ENCODE data around the gene MRPL43. TPM values are rescaled to one million over a fixed set of nuclear protein-coding genes. Genes with fewer than 3 reads are reported as not detected.

The MRPL43 gene
- total RNA-seq, 2 donors from 2014 or later: 68.9 to 72.8 TPM

DNA sequence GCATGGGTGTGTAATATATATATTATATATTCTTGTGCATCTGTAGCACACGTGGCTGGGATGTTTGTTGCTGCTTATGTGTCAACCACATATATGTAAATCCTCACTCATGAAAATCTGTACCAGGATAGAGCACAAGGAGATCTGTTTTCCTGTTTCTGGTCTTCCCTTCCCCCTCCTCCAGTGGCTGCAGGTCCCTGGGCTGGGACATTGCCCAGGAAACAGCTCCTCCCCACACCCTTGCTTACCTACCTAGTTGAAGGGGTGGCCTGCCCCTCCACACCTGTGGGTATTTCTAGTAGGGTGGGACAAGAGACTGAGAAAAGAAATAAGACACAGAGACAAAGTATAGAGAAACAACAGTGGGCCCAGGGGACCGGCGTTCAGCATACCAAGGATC is 46.0 kb upstream of the MRPL43 start:
- Mint-ChIP-seq H3K4me3 (no peak overlapping the region), H3K36me3 (ENCODE audit: low read depth) (no peaks in the 10 kb centered on the region), H3K27me3 (ENCODE audit: insufficient read depth) (peaks cover 92% of the 10 kb centered on the region), H3K4me1 (peaks cover 23% of the 10 kb centered on the region), H3K27ac (no peak overlapping the region), H3K9me3 (no peaks in the 10 kb centered on the region)
- Histone ChIP-seq H3K27me3 (ENCODE audit: control insufficient read depth, insufficient read depth, low read length, poor library complexity, severe bottlenecking) (peaks cover 81% of the 10 kb centered on the region), H3K27ac (ENCODE audit: low read depth, low read length) (no peak overlapping the region), H3K4me3 (ENCODE audit: low read length) (no peak overlapping the region), H3K9me3 (ENCODE audit: control insufficient read depth, low read length) (no peaks in the 10 kb centered on the region), H3K36me3 (ENCODE audit: control insufficient read depth, insufficient read depth, low read length) (no peaks in the 10 kb centered on the region), H3K4me1 (ENCODE audit: control insufficient read depth, insufficient read depth, low read length) (peaks cover 4% of the 10 kb centered on the region), H3K9ac (ENCODE audit: extremely low read depth, low read length, poor library complexity, severe bottlenecking) (no peak overlapping the region)
- TF ChIP-seq, protein P1, sequence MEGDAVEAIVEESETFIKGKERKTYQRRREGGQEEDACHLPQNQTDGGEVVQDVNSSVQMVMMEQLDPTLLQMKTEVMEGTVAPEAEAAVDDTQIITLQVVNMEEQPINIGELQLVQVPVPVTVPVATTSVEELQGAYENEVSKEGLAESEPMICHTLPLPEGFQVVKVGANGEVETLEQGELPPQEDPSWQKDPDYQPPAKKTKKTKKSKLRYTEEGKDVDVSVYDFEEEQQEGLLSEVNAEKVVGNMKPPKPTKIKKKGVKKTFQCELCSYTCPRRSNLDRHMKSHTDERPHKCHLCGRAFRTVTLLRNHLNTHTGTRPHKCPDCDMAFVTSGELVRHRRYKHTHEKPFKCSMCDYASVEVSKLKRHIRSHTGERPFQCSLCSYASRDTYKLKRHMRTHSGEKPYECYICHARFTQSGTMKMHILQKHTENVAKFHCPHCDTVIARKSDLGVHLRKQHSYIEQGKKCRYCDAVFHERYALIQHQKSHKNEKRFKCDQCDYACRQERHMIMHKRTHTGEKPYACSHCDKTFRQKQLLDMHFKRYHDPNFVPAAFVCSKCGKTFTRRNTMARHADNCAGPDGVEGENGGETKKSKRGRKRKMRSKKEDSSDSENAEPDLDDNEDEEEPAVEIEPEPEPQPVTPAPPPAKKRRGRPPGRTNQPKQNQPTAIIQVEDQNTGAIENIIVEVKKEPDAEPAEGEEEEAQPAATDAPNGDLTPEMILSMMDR (conservative IDR thresholded peaks at IDR 0.05): no peak
- 80% methylated on average over 1 of the region's 3 CpGs; no CpG with 5 or more reads in 1 of the 2 experiments for WGBS, 2 experiments (ENCODE audit: insufficient coverage in 1 of 2, insufficient read length in 1 of 2)
- no peak for DNase-seq

- DNase-seq: no peak
- no peak overlapping the region for H3K4me3 ChIP-seq (ENCODE audit: low read length)
- no peak overlapping the region for H3K27ac ChIP-seq (ENCODE audit: low read depth, low read length)
- peaks cover 4% of the 10 kb centered on the region for H3K4me1 ChIP-seq (ENCODE audit: control insufficient read depth, insufficient read depth, low read length)
- Mint-ChIP-seq H3K27ac (no peak overlapping the region), H3K9me3 (no peaks in the 10 kb centered on the region), H3K27me3 (ENCODE audit: insufficient read depth) (peaks cover 91% of the 10 kb centered on the region), H3K4me3 (peak overlapping the region; percentile 49), H3K4me1 (peaks cover 23% of the 10 kb centered on the region), H3K36me3 (ENCODE audit: low read depth) (no peaks in the 10 kb centered on the region)
- WGBS, 2 experiments (ENCODE audit: insufficient coverage in 1 of 2, insufficient read length in 1 of 2): 42 to 77% methylated on average over 3 to 6 of the region's 6 CpGs
- peaks cover 76% of the 10 kb centered on the region for H3K27me3 ChIP-seq (ENCODE audit: control insufficient read depth, insufficient read depth, low read length, poor library complexity, severe bottlenecking)
- no peaks in the 10 kb centered on the region for H3K9me3 ChIP-seq (ENCODE audit: control insufficient read depth, low read length)
- H3K9ac ChIP-seq (ENCODE audit: extremely low read depth, low read length, poor library complexity, severe bottlenecking): no peak overlapping the region
- TF ChIP-seq, protein P1 (conservative IDR thresholded peaks at IDR 0.05): no peak
- H3K36me3 ChIP-seq (ENCODE audit: control insufficient read depth, insufficient read depth, low read length): no peaks in the 10 kb centered on the region
Measured at GRCh38 chr10:101032637-101033224, 45.4 kb upstream of the MRPL43 start.

DNA sequence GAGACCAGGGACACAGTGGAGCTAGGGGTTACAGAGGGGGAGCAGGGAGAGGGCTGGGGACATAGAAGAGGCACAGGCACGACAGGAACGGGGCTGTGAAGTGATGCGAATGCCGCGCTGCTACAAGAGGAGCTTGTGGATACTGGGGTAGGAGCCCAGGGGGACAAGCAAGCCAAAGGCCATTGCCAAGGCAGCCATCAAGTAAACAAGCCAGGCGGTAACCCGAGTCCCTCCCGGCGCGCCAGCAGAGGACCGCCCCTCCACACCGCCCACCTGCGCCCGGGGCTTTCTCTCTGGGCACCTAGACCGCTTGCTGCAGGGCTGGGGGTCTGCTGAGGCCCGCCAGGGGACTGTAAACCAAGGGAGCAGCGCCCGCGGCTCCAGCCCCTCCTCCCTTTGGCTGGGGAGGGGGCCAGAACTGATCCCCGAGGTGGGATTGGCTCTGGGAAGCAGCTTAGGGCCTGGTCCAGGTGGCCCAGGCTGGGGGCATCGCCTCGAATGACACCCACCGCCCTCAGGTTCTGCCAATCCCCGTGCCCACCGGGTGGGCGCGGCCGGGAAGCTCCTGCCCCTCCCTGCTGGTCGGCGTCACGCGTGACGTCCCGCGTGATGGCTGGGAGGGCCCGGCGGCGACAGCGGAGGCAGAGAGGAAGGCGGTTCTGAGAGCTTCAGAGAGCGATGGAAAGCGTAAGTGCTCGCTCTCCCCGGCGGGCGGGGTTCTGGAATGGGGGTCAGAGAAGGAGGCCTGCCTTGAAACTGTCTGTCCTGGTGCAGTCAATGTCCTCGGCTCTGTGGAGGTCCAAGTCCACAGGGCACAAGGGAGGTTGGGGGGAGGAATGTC is 44.7 kb upstream of the MRPL43 start:
- Histone ChIP-seq H3K4me1 (ENCODE audit: control insufficient read depth, insufficient read depth, low read length) (peaks cover 4% of the 10 kb centered on the region), H3K9me3 (ENCODE audit: control insufficient read depth, low read length) (no peaks in the 10 kb centered on the region), H3K9ac (ENCODE audit: extremely low read depth, low read length, poor library complexity, severe bottlenecking) (no peak overlapping the region), H3K27ac (ENCODE audit: low read depth, low read length) (no peak overlapping the region), H3K36me3 (ENCODE audit: control insufficient read depth, insufficient read depth, low read length) (no peaks in the 10 kb centered on the region), H3K27me3 (ENCODE audit: control insufficient read depth, insufficient read depth, low read length, poor library complexity, severe bottlenecking) (peaks cover 70% of the 10 kb centered on the region), H3K4me3 (ENCODE audit: low read length) (peak overlapping the region; percentile 83)
- Mint-ChIP-seq H3K4me1 (peaks cover 28% of the 10 kb centered on the region), H3K4me3 (peak overlapping the region; percentile 49), H3K9me3 (no peaks in the 10 kb centered on the region), H3K27ac (no peak overlapping the region), H3K27me3 (ENCODE audit: insufficient read depth) (peaks cover 90% of the 10 kb centered on the region), H3K36me3 (ENCODE audit: low read depth) (no peaks in the 10 kb centered on the region)
- DNase-seq: peak; percentile 90
- TF ChIP-seq, protein P1 (conservative IDR thresholded peaks at IDR 0.05): no peak
- WGBS, 2 experiments (ENCODE audit: insufficient coverage in 1 of 2, insufficient read length in 1 of 2): 4 to 7% methylated on average over 33 to 47 of the region's 47 CpGs

Measured in endodermal cell (in vitro differentiated cells).